Fibroblast of skin of left biceps (primary cell): Measurements from ENCODE around the gene NASP.

Source experiments
- DNase-seq, 2 experiments: peaks; one replicate each; pipeline ENCODE4 v3.0.0-alpha.2; 2013; ENCODE audit warnings: low read depth in 2 of 2

The NASP gene

GRCh38 chr1:45583666-45584350, at the start of gene NASP:
Gene NASP, plus strand, starts transcription at chr1:45584041. Its CDS starts 106 bp downstream, at chr1:45584147.
- DNase-seq: peak; percentile 44 to 61

GRCh38 chr1:45535988-45536766, 47.7 kb upstream of the NASP start:
- DNase-seq: no peak

- DNase-seq: no peak
Measured at GRCh38 chr1:45536886-45537285, 47.0 kb upstream of the NASP start.

GRCh38 chr1:45541193-45541592, 42.6 kb upstream of the NASP start:
- no peak for DNase-seq

GRCh38 chr1:45542591-45542990, 41.2 kb upstream of the NASP start:
- no peak for DNase-seq

GRCh38 chr1:45543581-45544417, 40.0 kb upstream of the NASP start:
- DNase-seq: no peak

GRCh38 chr1:45544530-45544929, 39.3 kb upstream of the NASP start:
- DNase-seq: no peak

- no peak for DNase-seq
Measured at GRCh38 chr1:45545019-45545493, 38.8 kb upstream of the NASP start.

GRCh38 chr1:45545553-45546310, 38.1 kb upstream of the NASP start:
- DNase-seq: no peak

- peak; percentile 59 for DNase-seq
Measured at GRCh38 chr1:45550401-45551351, 33.2 kb upstream of the NASP start, which contains the start of gene AKR1A1. Gene AKR1A1, plus strand, starts transcription at chr1:45550826. Its CDS starts 10,969 bp downstream, at chr1:45561795.

- no peak for DNase-seq
Measured at GRCh38 chr1:45551684-45552083, 32.2 kb upstream of the NASP start.

- no peak for DNase-seq
Measured at GRCh38 chr1:45552331-45552730, 31.5 kb upstream of the NASP start.

- no peak for DNase-seq
Measured at GRCh38 chr1:45554198-45554597, 29.6 kb upstream of the NASP start.

GRCh38 chr1:45557422-45557944, 26.4 kb upstream of the NASP start:
- DNase-seq: no peak

GRCh38 chr1:45563843-45564242, 20.0 kb upstream of the NASP start:
- DNase-seq: no peak

- no peak for DNase-seq
Measured at GRCh38 chr1:45566722-45567121, 17.1 kb upstream of the NASP start.

GRCh38 chr1:45567911-45568310, 15.9 kb upstream of the NASP start:
- DNase-seq: no peak

- no peak for DNase-seq
Measured at GRCh38 chr1:45568421-45568820, 15.4 kb upstream of the NASP start.

- no peak for DNase-seq
Measured at GRCh38 chr1:45569571-45569961, 14.3 kb upstream of the NASP start.
